H54 (cell line): Measurements from ENCODE around the gene FBXL17.

Source experiments
- DNase-seq: peaks from one replicate; pipeline ENCODE4 v3.0.0; 2011; ENCODE audit warnings: low spot score, mixed read lengths; ENCODE audit not compliant: insufficient read length
- FAIRE-seq: peaks from 3 replicates; lab custom pipeline; 2011; peaks lifted over from hg19 to GRCh38; lab: Jason Lieb, UNC
- POLR2A ChIP-seq: IDR thresholded peaks from 2 replicates; pipeline ENCODE4 v1.6.1; 2011; ENCODE audit warnings: low read depth, mild to moderate bottlenecking, low read length

Gene FBXL17

DNA sequence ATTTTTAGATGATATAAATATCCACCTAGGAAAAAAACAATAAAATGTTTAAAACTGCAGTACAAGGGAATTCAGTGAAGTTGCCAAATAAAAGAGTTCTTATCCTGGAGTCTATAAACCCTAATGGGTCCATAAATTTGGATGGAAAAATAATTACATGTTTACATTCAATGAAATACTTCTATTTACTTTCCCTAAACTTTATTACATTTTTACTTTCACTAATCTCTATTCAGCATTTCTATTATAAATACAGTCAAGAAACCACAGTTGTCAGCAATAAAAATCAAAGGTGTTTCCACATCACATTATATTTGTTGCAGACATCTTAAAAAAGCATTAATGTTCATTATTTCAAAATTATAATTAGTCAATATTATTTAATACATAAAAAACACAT is 118.6 kb downstream of the FBXL17 start:
- DNase-seq (no peak), FAIRE-seq (no peak)
- TF ChIP-seq POLR2A: no peak

DNA sequence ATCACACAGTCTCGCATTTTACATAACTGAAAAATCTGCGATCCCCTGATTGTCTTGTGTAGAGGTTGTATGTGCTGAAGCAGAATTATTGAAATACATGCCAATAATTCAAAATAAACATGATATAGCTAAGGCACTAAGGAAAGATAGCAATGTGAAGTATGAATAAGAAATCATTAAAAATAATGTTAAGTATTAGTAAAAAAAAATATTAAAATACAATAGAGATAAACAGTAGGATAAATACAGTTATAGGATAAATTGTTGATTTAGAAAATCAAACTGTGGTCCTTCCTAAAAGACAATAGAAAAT is 121.1 kb downstream of the FBXL17 start:
- TF ChIP-seq POLR2A: no peak
- no peak for FAIRE-seq
- DNase-seq: no peak

- FAIRE-seq: peak; percentile 99
- no peak for TF ChIP-seq POLR2A
- DNase-seq: peak; percentile 12
These were observed 121.6 kb downstream of the FBXL17 start for GRCh38 chr5:108260117-108260857.

DNA sequence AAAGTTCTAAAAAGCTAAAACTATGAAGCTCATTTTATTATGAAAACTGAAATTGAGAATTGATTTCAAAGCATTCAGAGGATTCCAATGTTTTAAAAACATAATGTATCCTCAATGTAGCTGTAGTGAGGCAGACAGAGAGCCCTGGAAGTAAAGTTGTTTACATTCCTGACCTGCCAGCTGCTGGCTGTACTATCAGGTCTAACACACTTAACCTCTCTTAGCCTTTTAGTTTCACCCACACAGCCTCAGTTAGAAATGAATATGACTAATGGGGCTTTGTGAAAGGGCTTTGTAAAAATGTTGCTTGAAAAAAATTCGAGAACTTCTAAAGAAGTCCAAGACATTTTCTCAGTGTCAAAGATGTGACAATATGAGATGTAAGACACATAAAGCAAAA is 122.6 kb downstream of the FBXL17 start:
- FAIRE-seq (peak; percentile 53), DNase-seq (no peak)
- no peak for TF ChIP-seq POLR2A

- no peak for TF ChIP-seq POLR2A
- FAIRE-seq (no peak), DNase-seq (no peak)
These were observed 123.9 kb downstream of the FBXL17 start for GRCh38 chr5:108257996-108258395.

DNA sequence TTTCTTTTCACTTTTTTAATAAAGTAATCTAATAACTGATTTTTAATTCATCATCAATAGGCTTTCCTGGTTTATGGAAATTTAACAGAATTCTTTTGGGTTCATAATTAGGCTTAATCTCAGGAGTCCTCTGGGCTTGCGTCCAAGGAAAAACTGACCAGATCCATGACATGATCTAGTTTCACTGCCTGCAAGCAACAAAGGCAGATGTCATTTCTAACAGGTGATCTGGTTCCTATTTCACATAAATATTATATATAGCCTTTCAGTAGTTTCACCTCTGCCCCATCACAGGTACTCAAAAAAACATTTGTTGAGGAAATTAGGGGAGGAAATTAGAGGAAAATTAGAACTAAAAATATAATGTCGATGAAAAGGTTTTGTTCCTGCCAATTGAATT is 126.4 kb downstream of the FBXL17 start:
- FAIRE-seq (no peak), DNase-seq (no peak)
- TF ChIP-seq POLR2A: no peak

GRCh38 chr5:108251350-108251749 is 130.5 kb downstream of the FBXL17 start:
- TF ChIP-seq POLR2A: no peak
- no peak for DNase-seq
- FAIRE-seq: no peak

DNA sequence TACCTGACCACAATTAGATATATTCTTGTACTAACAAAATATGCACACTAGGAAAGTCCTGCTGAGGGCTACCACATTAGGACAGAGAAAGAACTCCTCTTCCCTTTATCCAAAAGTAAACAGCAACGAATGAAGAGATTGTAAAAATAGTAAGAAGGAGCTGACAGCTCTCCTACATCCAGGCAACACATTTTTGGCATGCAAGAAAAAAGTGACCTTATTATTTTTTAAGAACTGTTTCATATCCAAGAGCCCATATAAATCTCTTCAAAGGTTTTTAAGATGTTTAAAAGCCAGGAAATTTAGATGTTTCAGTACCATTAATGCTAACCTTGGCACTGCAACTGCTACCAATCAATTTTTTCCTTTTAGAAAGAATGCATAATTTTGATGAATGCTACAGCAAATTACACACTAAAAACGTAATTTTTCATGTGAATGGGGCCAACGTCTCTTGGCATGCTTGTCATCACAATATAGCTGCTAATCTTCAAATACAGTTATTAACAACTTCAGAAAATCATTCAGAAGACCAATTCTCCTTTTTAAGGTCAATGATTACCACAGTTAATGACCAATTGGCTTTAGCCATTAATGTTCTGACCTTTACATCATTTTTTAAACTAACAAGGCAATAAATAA is 132.0 kb downstream of the FBXL17 start:
- no peak for FAIRE-seq

DNA sequence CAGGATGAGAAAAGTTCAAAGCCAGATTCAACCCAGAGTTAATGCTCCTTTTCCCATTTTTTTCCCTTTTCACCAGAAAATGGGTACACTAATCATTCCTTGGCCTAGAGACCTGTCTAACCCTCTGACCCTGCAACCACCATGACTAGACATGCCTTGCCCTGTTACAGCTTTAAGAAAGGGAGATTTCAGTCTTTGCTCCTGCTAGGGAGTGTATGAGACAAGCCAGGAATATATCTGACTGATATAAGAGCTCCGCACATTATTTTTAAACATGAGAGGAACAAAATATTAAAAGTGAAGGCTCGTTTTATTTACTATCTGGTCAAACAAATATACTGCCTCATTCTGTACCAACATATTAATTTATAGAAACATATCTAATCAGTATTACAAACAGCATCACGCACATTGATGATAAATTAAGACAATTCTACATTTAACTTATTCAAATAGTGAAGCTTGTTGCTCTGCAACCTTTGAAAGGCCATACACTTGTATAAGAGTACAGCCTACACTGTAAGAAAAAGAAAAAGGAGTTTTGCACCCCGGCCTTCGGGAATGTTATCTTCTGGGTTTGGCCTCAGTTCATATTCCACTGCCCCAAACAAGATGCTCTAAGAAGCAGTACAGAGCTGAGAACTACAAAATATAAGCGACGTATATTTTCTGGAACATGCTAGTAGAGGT is 132.7 kb downstream of the FBXL17 start:
- DNase-seq: no peak
- TF ChIP-seq POLR2A: no peak
- no peak for FAIRE-seq

More for the DNA sequence above, 132.0 kb downstream of the FBXL17 start:
- DNase-seq: no peak
- no peak for TF ChIP-seq POLR2A

GRCh38 chr5:108238936-108239887 is 142.7 kb downstream of the FBXL17 start:
- no peak for TF ChIP-seq POLR2A
- FAIRE-seq: no peak

DNA sequence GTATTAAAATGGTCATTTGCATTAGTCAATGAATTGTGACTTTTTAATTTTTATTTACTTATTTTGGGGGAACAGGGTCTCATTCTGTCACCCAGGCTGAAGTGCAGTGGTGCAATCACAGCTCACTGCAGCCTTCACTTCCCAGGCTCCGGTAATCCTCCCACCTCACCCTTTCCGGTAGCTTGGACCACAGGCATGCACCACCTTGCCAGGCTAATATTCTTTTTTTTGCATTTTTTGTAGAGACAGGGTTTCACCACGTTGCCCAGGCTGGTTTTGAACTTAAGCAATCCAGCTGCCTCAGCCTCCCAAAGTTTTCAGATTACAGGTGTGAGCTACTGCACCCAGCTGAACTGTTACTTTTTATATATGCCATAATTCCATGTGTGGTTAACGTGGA is 143.4 kb downstream of the FBXL17 start:
- no peak for TF ChIP-seq POLR2A
- DNase-seq: no peak

More at GRCh38 chr5:108238936-108239887, 142.7 kb downstream of the FBXL17 start:
- no peak for DNase-seq

DNA sequence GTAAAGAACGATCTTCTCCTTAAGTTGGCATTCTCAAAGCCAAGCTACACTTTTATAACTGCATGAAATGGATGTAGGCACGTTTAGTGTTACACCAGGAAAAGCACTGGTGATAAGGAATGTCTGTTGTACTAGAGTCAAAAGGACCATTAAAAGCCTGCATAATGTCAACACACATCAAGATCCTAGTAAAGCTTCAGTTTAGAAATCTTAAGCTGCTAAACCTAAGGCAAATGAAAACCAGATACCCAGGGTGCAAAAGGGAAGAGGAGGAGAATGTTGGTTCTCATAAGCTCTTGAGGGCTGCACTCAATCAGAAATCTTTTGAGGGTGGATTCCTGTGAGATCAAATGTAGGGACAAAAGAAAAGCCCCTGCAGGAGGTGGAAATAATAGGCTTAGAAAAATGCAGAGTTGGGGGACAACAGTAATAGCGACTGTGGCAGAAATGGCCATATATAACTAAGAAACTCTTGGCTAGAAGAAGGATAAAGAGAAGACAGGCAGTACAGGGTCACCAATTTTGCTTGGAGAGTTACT is 148.2 kb downstream of the FBXL17 start:
- TF ChIP-seq POLR2A: no peak
- no peak for DNase-seq
- no peak for FAIRE-seq

More for the DNA sequence above, 143.4 kb downstream of the FBXL17 start:
- no peak for FAIRE-seq

DNA sequence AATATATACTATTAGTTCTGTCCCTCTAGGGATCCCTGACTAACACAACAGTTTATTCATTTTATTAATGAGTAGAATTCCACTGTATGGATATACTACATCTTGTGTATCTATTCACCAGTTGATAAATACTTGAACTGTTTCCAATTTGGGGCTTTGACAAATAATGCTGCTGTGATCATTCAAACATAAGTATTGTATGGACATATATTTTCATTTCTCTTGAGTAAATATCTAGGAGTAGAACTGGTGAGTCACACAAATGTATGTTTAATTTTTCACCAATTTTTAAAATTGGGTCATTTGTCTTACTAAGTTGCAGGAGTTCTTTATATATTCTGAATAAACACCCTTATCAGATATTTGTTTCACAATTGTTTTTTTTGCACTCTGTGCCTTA is 149.1 kb downstream of the FBXL17 start:
- no peak for TF ChIP-seq POLR2A
- FAIRE-seq: no peak
- no peak for DNase-seq
